ENCODE results near the gene DIPK2A. TPM values are rescaled to one million over a fixed set of nuclear protein-coding genes. Genes with fewer than 3 reads are reported as not detected.

The DIPK2A gene
- total RNA-seq, 1 donor from 2014 or later, result 18.3 TPM

DNA sequence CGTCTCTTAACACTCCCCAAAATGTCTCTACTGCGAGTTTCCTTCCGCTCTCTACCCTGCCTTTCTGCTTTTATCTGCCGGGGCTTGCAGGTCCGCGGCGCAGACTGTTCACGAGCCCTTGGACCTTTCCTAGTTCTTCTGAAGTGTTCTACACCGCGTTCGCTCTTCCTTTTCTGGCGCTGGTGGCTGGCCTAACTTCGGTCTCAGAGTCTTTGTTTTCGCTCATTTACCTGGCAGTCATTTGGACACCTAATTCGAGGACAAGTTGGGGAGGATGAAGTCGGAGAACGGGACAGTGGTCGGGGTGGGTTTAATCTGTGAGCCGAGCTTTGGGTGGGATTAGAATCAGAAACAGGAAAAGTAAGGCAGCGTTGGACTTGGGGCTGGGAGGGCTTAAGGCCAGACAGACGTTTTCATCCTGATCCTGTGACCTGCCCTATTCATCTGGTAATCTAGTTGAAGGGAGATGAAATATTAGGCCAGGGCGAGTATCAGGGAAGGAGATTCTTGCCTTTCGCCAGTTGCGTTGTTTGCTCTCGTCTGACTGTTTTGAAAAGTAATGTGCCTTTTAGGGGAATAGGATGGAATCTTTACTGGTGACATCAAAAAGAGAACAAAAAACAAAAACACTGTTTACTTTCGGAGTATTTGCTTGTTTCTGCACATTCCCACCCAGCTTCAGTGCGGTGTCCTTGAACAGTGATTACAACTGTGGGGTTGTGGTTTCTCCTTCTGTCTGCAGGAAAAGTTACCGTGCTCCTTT, 1.8 kb downstream of the DIPK2A start:
- Mint-ChIP-seq H3K36me3 (ENCODE audit: unreplicated experiment) (peaks cover 5% of the 10 kb centered on the region), H3K4me3 (ENCODE audit: unreplicated experiment) (peak overlapping the region; percentile 98), H3K4me1 (ENCODE audit: low read depth, unreplicated experiment) (peaks cover 18% of the 10 kb centered on the region), H3K27me3 (ENCODE audit: unreplicated experiment) (peaks cover 10% of the 10 kb centered on the region), H3K27ac (ENCODE audit: unreplicated experiment) (peak overlapping the region; percentile 90), H3K9me3 (ENCODE audit: unreplicated experiment) (peaks cover 15% of the 10 kb centered on the region)
- DNase-seq, result no peak
- TF ChIP-seq, protein P1, sequence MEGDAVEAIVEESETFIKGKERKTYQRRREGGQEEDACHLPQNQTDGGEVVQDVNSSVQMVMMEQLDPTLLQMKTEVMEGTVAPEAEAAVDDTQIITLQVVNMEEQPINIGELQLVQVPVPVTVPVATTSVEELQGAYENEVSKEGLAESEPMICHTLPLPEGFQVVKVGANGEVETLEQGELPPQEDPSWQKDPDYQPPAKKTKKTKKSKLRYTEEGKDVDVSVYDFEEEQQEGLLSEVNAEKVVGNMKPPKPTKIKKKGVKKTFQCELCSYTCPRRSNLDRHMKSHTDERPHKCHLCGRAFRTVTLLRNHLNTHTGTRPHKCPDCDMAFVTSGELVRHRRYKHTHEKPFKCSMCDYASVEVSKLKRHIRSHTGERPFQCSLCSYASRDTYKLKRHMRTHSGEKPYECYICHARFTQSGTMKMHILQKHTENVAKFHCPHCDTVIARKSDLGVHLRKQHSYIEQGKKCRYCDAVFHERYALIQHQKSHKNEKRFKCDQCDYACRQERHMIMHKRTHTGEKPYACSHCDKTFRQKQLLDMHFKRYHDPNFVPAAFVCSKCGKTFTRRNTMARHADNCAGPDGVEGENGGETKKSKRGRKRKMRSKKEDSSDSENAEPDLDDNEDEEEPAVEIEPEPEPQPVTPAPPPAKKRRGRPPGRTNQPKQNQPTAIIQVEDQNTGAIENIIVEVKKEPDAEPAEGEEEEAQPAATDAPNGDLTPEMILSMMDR (IDR thresholded peaks at IDR 0.05; ENCODE audit: partially characterized antibody, unreplicated experiment), result no peak

DNA sequence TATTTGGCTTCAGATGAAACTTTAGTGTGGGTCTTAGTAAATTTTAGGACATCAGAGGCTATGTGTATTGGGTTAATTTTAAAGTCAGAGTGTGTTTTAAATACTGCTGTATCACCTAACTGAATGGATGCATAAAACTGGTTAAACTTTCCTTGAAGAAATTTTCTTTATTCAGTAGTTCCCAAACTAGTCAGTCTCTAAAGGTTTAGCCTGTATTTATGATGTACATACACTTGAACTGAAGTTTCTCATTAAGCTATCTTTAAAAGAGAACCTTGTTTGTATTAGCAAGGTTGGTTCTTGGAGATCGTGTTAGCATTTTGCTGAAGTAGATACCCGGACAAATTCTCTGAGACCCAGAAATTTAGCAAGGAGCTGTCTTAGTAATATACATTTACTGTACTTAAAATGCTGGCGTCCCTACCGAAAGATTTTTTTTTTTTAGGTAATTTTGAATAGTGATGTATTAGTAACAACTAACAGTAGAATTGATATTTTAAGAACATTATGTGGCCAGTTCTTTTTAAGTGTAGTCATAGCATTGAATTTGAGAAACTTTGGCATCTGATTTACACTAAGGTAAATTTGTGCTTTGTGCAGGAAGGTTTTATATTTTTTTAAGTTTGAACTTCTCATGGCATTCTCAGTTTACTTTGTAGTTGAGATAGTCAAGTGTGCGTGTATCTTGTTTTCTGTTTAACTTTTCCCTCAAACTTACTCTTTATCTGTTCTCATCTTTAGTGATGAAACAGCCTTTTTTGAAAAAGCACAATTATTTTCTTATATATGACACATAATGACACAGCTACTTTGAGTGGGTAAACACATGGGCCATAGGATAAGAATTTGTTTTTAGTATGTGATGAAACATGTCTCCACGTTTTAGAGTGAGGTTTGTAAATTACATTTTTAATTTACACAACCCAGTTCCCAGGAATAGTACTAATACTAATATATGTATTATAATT, 2.9 kb downstream of the DIPK2A start:
- H3K9me3 Mint-ChIP-seq (ENCODE audit: unreplicated experiment), result peaks cover 15% of the 10 kb centered on the region
- peak overlapping the region; percentile 98 for H3K4me3 Mint-ChIP-seq (ENCODE audit: unreplicated experiment)
- peaks cover 21% of the 10 kb centered on the region for H3K4me1 Mint-ChIP-seq (ENCODE audit: low read depth, unreplicated experiment)
- peaks cover 10% of the 10 kb centered on the region for H3K27me3 Mint-ChIP-seq (ENCODE audit: unreplicated experiment)
- H3K27ac Mint-ChIP-seq (ENCODE audit: unreplicated experiment), result peak overlapping the region; percentile 35
- TF ChIP-seq, protein P1 (IDR thresholded peaks at IDR 0.05; ENCODE audit: partially characterized antibody, unreplicated experiment), result no peak
- no peak for DNase-seq
- peaks cover 5% of the 10 kb centered on the region for H3K36me3 Mint-ChIP-seq (ENCODE audit: unreplicated experiment)

DNA sequence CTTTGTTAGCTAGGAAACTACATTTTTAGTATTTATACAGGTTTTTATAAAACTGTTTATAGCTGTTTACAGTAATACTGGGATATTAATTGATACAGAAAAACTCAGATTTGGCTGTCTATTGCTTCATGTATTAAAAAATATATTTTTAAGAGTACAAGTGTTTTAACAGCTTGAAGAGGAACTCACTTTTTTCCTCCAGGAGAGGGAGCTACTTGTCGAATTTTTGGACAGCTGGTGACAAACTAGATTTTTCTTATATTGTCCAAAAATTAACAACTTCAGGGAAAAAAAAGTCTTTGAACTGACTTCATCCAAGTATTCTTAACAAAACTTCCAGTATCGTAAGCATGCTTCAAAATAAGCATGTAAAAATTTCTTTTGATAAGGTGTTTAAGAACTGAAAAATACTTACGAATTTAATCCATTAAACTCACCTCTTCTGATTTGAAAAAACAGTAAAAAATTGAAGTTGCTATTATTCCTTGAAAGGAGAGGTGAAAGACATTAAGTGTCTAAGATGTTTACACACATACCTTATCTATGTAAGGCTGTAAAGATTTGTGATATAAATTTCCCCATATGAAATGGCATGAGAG, 4.0 kb downstream of the DIPK2A start:
- peaks cover 23% of the 10 kb centered on the region for H3K4me1 Mint-ChIP-seq (ENCODE audit: low read depth, unreplicated experiment)
- H3K4me3 Mint-ChIP-seq (ENCODE audit: unreplicated experiment), result peak overlapping the region; percentile 98
- peaks cover 5% of the 10 kb centered on the region for H3K36me3 Mint-ChIP-seq (ENCODE audit: unreplicated experiment)
- TF ChIP-seq, protein P1 (IDR thresholded peaks at IDR 0.05; ENCODE audit: partially characterized antibody, unreplicated experiment), result peak; percentile 61
- H3K27me3 Mint-ChIP-seq (ENCODE audit: unreplicated experiment), result peaks cover 8% of the 10 kb centered on the region
- no peak overlapping the region for H3K27ac Mint-ChIP-seq (ENCODE audit: unreplicated experiment)
- peaks cover 13% of the 10 kb centered on the region for H3K9me3 Mint-ChIP-seq (ENCODE audit: unreplicated experiment)
- no peak for DNase-seq

DNA sequence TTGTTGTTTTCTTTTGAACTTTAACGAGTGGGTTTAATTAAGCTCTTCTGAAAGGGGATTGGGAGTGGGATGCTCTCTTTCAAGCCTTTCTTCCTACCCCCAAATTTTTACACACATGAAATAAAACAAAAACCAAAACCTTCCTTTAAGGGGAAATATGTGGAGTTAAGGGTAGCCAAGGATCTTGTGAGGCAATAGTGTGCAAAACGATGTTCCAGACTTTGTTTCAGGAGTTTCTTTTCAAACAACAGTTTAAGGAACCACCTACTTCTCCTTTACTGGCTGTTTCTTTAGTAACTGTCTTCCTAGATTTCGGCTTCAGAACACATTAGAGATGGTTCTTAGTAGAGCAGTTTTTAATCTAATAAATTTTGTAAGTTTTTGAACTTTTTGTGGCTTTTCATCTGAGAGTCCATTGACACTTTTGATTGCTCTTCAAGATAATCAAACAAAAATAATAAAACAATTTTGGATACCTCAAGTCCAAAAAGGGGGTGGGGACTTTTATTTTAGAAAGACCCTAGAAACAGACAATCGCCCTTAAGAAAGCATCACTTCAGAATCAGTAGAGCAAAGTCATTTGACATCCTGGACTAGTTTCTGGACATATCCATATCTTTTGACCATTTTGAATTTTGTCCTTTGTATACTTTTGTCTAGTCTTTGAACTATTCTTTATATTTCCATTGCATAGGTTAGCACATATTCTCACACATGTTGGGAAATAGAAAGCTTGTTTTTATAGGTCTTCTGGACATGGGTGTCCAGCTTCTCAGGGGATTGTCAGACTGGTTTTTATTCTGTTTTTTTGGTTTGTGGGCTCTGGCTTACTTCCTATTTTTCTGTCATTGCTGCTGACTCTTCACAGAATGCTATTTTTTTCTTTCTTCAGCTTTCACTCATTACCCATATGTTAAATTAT, 6.0 kb downstream of the DIPK2A start:
- TF ChIP-seq, protein P1 (IDR thresholded peaks at IDR 0.05; ENCODE audit: partially characterized antibody, unreplicated experiment), result no peak
- H3K27me3 Mint-ChIP-seq (ENCODE audit: unreplicated experiment), result peaks cover 8% of the 10 kb centered on the region
- H3K9me3 Mint-ChIP-seq (ENCODE audit: unreplicated experiment), result peaks cover 12% of the 10 kb centered on the region
- DNase-seq, result no peak
- H3K36me3 Mint-ChIP-seq (ENCODE audit: unreplicated experiment), result peaks cover 7% of the 10 kb centered on the region
- H3K27ac Mint-ChIP-seq (ENCODE audit: unreplicated experiment), result no peak overlapping the region
- peaks cover 26% of the 10 kb centered on the region for H3K4me1 Mint-ChIP-seq (ENCODE audit: low read depth, unreplicated experiment)
- H3K4me3 Mint-ChIP-seq (ENCODE audit: unreplicated experiment), result peak overlapping the region; percentile 18

Measured in glutamatergic neuron (in vitro differentiated cells).